ENCODE measurements around the gene STRIP2.

DNA sequence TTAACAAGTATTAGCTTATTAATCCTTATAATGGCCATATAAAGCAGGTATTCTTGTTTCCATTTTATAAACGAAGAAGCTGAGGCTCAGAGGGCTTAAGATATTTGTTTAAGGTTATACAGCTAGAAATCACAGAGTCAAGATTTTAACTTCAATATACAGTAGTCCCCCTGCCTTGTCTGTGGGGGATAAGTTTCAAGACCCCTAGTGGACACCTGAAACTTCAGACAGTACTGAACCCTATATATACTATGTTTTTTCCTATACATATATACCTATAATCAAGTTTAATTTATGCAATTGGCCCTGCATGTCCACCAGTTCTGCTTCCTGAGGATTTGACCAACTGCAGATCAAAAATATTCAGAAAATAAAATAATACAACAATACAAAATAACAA lies 44.4 kb upstream of the STRIP2 start:
- TF ChIP-seq EGR1 (IDR thresholded peaks at IDR 0.05) (no peak), CREB1 (IDR thresholded peaks at IDR 0.05; ENCODE audit: low read depth) (no peak), YY1 (IDR thresholded peaks at IDR 0.05; ENCODE audit: low read depth) (no peak), FOXM1 (IDR thresholded peaks at IDR 0.05; ENCODE audit: borderline replicate concordance, low read depth) (no peak), EP300 (IDR thresholded peaks at IDR 0.05; ENCODE audit: borderline replicate concordance) (no peak), TCF12 (IDR thresholded peaks at IDR 0.05; ENCODE audit: low read depth) (no peak)
- TF ChIP-seq, protein P1, sequence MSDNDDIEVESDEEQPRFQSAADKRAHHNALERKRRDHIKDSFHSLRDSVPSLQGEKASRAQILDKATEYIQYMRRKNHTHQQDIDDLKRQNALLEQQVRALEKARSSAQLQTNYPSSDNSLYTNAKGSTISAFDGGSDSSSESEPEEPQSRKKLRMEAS (IDR thresholded peaks at IDR 0.05), result no peak

All from Ishikawa (cell line).